PC-3 (cell line): Measurements from ENCODE around the gene OR4K5.

Source experiments
- CTCF ChIP-seq: fragments of 300-600 bp; sonication (generic); conservative IDR thresholded peaks from 2 replicates; pipeline ENCODE4 v1.5.1; 2017; ENCODE audit warnings: antibody characterized with exemption, low read depth, mild to moderate bottlenecking, low read length
- EZH2 ChIP-seq: fragments of 300-600 bp; sonication (generic); IDR thresholded peaks from one replicate; pipeline ENCODE4 v1.6.1; 2017; ENCODE audit warnings: antibody characterized with exemption, mild to moderate bottlenecking, low read length; ENCODE audit not compliant: unreplicated experiment
- EZH2phosphoT487 ChIP-seq: fragments of 300-600 bp; sonication (generic); IDR thresholded peaks from 2 replicates; pipeline ENCODE4 v1.6.1; 2018; ENCODE audit warnings: mild to moderate bottlenecking, antibody characterized with exemption, low read length, borderline replicate concordance

DNA sequence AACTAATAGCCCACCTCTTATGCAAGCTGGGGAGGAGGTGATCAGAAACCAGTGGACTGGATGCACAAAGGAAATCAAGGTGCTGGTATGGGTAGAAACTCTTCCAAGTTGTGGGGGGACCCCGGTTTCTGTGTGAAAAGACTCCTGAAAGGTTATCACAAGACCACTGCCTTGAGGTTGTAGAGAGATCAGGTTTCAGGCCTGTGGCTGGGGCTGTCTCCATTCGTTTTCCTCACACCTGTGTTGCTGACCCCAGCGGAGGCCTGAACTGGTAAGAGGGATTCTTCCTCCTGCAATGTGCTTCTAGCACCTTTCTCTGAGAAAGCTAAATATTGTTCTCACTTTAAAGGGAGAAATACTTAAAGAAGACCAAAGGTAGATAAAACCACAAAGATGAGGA is 9.3 kb upstream of the OR4K5 start:
- TF ChIP-seq CTCF (no peak), EZH2 (no peak), EZH2phosphoT487 (no peak)
